SHP77 treated with DMSO at 0.1 percent for 48 hours (cell line): ENCODE measurements around the gene RERE.

Source experiments
- DNase-seq: peaks from one replicate; lab custom pipeline; 2025; lab: John Stamatoyannopoulos, UW

Gene RERE

DNA sequence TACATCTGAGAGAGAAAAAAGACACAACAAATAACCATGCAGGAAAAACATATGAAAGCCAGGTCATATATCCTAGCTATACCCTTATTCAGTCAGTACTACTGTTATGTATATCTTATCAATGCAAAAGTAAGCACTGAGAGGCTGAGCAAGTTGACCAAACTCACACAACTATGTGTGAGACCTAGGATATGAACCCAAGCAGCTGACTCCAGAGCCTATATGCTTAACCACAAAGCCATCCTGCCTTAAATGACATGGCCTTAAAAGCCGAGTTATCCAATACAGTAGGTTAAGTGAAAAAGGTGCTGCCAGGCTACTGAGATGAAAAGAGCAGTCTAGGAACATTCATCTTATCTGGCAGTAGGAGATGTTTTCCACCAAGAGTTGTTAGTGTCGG is 151.6 kb downstream of the RERE start:
- DNase-seq = no peak

DNA sequence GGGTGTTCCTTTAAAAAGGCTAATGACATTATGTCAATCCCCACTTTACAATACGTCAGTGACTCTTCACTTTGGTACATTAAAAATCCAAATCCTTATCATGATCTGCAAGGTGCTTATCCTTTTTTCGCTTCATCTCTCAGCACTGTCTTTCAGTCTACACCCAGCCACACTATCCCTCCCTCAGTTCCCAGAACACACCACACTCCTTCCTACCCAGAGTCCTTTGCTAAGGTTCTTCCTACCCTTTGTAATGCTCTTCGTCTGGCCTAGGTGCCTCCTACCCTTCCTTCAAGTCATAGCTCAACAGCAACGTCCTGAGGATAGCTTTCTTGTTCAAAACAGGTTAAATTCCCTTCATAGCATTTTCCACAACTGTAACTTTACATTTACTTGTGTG is 152.6 kb downstream of the RERE start:
- DNase-seq = no peak

DNA sequence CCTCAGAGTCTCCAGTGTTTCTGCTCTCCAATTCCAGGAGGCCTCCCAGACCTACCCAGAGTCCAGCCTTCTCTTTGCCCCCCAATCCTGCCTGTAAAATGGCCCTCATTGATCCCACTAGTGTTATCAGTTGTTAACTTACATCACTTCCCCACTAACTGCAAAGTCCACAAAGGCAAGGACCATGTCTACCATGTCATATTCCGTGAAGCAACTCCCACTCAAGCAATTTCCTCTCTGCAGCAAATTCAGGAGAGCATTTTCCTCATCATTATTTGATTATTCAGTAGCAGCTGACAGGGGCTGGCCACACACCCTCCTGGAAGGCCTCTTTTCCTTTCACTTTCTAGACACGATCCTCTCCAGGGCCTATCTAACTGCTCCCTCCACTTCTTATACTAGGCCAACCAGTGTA is 153.5 kb downstream of the RERE start:
- no peak for DNase-seq

DNA sequence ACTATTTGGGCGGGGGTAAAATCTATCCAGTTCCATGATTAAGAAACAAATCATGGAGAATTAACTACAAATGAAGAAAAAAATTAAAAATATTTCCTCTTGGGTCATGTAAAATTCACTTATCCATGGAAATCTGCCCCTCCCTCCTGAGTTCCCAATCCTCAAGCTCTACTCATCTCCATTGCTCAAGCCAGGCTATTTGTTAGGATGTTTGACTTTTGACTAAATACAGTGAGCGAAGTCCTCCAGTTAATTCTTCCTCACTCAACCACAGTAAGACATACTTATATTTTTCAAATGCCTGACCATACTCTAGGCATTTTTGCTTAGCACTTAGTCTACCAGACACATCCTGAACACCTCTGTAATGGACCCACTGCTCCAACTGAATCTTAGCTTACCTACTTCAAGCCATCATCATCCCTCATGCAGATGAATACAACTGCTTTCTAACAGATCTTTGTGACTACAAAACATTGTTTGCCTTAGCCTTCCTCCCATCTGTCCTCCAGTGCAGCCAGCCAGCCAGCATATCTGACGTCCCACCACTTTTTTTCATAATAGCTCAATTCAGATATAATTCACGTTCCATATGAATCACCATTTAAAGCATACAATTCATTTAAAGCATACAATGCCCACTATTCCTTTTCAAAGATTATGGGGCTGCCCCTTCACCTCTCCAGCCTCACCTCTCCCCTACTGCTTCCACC is 154.2 kb downstream of the RERE start:
- DNase-seq = no peak

DNA sequence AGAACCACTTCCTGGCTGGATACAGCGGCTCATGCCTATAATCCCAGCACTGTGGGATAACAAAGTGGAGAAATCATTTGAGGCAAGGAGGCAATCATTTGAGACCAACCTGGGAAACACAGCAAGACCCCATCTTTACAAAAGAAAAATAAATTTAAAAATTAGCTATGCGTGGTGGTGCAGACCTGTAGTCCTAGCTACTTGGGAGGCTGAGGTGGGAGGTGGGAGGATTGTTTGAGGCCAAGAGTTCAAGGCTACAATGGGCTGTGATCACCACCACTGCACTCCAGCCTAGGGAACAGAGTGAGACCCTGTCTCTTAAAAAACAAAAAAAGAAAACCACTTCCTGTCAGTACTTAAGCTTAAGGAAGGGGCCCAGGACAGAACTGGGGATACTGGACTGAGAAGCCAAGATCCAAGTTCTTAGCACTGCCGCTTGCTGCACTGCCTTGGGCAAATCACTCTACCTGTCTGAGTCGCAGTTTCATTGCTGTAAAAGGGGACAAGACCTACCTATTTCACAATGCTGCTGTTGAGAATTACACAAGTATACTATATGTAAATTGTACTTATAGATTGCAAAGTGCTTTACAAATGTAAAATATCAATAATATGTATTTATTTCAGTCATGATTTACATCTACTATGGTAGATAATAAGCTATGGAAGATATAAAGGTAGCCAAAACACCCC is 154.9 kb downstream of the RERE start:
- DNase-seq = no peak

DNA sequence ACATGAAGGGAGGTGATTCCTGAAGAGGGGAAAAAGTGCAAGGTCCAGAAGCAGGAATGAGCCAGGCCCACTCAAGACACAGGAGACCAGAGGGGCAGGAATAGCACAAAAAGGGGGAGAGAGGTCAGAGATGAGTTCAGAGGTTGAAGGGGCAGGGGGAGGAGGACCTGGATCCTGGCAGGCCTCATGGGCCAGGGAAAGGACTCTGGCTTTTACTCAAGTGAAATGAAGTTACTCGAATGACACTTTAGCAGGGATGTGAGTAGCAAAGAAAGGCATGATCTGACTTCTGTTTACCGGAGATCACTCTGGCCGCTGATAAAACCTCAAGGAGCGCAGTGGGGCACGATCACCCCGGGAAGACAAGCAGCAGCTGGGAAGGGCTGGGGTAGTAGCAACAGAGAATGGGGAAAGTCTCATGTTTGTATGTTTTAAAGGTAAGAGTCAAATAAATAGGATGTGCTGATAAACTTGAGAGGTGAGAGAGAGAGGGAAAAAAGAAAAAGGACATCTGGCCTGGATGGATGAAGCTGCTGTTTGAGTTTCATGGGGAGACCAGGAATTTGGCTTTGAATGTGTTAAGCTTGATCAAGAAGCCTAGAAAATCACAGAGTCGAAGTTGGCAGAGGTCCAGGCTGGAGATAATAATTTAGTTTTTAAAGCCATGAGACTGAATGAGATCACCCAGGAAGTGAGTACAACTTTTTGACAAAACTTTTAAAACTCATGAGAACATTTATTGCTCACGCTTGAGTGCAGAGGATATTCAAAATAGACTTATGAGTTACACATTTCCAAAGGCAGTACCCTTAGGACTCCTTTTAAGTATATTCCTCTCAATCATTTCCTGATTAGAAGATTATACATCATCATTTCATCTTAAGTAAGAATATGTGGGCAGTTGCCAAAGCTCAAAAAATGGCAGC is 156.0 kb downstream of the RERE start:
- no peak for DNase-seq

DNA sequence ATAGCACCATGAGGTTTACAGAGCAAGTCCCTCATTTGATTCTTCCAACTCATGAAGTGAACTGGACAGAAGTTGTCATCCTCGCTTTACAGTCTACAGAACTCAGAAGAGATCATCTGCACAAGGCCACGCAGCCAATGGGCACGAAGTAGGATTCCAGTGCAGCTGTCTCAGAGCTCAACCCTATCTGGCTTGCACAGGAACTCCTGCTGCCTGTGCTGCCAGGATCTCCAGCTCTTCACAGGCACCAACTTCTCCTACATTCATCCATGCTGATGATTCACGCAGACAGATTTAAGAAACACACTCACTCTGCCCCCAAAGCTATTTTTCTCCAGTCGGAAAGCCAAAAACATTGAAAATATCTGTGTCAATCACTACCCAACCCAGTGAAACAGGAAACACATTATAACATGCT is 157.0 kb downstream of the RERE start:
- DNase-seq = no peak

DNA sequence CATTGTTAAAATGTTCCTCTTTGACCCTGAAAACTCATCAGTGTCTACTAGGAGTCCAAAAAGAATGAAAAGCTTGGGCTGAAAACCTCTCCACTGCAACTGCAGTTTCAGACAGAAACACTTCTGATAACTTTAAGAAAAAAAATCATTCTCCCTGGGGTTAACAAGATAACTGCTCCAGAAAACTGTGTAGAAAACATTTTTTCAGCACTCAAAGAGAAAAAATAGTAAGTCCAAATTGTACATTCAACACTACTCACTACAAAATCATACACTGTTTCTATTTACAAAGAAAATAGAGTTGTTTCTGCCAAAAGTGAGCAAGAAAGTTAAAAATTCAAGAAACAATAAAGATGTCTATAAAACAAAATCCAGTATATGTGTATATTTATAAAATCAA is 157.8 kb downstream of the RERE start:
- no peak for DNase-seq

DNA sequence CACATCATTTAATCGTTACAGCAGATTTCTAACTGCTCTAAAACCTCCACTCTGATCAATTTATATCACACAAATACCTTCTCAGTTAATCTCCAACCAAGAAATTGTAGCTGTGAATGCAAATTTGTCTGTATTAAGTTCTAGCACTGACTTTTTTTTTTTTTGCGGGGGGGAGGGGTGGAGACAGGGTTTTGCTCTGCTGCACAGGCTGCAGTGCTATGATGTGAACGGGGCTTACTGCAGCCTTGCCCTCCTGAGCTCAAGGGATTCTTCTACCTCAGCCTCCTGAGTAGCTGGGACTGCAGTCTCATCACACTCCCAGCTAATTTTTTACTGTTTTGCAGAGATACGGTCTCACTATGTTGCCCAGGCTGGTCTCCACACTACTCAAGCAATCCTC is 163.6 kb downstream of the RERE start:
- DNase-seq = no peak

DNA sequence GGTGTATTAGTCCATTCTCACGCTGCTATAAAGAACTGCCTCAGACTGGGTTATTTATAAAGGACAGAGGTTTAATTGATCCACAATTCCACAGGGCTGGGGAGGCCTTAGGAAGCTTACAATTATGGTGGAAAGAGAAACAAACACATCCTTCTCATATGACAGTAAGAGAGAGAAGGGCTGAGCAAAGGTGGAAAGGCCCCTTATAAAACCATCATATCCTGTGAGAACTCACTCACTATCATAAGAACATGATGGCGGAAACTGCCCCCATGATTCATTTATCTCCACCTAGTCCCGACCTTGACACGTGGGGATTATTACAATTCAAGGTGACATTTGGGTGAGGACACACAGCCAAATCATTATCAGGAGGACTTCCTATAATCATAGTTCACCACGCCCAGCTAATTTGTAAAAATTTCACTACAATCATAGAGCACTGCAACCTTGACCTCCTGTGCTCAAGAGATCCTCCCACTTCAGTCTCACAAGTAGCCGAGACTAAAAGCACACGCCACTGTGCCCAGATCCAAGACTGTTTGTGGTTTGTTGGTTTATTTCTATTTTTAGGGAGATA is 164.9 kb downstream of the RERE start:
- no peak for DNase-seq

DNA sequence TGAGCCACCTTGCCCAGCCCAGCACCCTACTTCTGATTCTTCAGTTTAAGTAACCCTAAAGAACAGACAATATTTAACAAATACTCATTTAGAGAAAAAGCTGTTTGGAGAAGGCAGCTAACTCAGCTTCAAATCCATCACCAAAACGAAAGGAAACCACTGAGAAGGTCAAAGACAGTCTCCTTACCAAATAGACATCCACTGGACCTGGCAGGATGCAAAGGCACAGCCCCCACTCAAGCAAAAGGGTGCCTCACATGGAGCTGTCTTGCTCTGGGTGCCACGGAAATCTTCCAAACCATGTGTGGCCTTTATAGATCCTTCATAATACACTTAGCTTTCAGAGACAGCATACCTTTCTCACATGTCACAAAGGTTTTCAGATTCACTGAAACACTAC is 165.5 kb downstream of the RERE start:
- DNase-seq = no peak

DNA sequence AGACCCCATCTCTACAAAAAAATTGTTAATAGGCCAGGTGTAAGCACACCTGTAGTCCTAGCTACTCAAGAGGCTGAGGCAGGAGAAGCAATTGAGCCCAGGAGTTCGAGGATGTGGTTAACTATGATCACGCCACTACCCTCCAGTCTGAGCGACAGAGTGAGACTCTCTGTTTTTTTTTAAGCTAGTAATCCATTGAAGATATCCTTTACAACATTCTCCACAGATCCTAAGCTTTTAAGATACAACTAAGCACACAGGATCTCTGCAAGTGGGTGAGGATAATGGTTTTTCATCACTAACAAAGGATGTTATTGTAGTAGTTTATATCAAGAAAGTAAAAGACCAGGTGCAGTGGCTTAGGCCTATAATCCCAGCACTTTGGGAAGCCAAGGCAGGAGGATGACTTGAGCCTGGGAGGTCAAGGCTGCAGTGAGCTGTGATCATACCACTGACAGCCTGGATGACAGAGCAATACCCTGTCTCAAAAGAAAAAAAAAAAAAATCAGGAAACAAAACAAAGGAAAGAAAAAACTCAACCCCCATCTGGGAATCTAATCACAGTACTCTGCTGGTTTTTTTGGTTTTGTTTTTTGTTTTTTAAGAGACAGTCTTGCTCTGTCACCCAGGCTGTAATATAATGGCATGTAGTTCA is 166.1 kb downstream of the RERE start:
- DNase-seq = no peak

DNA sequence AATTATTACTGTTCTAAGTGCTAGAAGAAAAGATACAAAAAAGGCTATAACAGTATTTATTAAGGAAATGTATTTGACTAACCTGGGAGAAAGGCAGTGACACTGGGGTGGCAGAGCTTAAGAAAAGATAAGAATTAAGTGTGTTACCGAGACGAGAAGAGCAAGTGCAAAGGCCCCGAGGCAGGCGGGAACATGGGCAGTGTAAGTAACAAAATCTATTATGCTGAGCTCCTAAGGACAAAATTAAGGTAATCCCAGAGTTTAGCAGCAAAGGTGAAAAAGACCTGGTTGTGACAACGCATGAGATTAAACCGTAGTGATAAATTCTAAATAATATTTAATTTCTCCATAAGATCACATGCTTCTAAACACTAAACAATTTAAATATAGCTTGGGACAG is 167.6 kb downstream of the RERE start:
- no peak for DNase-seq

DNA sequence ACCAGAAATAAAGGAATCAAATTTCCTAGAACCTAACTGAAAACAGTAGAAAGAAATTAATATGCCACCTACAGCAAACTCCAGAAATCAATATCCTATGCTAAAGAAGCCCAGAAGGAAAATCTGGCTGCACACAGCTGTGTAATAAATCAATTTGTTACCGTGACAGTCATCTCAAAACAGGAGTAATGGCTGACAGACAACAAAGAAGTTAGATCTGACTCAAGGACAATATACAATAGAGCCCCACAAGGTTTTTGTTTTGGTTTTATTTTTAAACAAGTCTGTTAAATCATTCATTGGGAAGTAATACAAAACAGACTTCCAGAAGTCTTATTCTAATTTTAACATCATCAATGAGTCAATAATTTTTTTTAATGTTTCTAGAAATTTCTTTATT is 168.4 kb downstream of the RERE start:
- no peak for DNase-seq

DNA sequence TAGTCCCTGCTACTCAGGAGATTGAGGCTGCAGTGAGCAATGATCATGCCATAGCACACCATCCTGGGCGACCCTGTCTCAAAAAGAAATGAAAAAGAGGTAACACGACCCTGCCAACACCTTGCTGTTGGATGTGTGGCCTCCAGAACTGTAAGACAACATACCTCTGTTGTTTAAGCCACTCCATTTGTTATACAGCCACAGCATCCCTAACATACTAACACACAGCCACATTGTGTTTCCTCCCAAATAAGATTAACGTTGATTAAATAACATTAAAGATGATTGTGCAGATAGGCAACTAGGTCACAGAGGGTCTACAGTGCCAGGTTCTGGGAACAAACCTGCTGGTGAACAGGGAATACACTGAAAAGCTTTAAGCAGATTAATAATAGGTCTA is 170.4 kb downstream of the RERE start:
- DNase-seq = no peak

DNA sequence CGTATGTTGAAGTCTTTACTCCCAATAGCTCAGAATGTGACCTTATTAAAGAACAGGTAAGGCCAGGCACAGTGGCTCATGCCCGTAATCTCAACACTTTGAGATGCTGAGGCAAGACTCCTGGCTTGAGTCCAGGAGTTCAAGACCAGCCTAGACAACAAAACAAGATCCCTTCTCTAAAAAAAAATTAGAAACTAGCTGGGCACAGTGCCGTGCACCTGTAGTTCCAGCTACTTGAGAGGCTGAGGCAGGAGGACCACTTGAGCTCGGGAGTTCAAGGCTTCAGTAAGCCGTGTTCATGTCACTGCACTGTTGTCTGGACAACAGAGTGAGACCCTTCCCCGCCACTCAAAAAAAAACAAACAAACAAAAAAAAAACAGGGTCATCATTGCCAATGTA is 171.3 kb downstream of the RERE start:
- no peak for DNase-seq

DNA sequence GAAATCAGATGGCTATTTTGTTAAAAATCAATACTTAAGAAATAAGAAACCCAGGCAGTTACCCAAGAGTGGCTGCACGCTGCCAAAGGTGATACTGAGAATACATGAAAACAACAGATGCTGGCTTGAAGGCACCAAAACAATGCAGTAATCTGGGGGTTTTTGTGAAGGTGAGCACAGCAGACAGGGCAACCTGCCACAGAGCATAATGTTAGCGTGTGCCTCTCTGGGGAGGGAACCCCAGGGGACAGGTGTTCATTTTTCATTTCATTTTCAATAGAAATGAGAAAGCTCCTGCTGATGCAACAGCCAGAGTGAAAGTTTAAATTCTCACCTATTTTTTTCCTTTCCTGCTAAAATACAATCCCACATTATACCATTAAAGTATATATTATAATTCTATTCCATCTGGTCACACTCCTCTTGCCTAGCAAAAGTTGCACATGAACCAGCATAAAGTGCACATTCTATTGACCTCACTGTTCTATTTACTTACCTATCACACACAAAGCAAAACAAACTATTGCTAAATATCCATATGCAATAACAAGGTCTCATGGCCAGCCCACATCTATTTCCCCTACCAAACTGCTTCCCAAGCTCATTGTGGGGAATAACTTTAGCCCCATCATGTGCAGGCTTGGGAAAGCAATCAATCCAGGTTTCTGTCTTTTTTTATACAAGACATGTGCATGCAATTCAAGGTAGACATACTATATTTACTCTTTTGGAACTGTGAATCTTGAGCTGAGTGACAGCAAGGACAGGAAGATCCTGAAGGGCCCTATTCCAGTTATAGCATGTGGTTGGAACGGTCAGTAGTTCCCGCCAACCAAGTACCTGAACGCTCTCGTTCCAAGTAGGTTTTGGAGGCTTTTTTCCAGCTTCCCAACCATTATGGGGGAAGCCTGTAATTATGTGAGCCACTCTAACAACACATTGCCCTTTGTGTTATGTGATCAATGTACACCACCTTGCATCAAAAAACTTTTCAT is 173.6 kb downstream of the RERE start:
- no peak for DNase-seq

DNA sequence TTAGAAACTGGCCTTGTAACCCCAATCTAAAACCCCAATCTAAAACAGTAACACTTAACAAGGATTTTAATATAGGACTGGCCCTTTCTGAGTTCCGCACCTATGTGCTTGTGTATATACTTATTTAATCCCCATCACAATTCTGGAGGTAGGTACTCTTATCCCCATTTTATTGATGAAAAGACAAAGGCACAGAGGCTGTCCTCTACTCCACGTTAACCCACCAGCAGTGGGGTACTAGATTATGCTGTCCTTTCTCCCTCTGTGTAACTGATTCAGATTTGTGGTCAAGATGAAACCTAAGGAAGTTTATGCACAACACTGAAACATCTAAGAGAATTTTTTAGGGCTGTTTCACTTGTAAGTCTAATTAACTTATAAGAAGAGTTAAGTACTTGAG is 175.3 kb downstream of the RERE start:
- DNase-seq = no peak

DNA sequence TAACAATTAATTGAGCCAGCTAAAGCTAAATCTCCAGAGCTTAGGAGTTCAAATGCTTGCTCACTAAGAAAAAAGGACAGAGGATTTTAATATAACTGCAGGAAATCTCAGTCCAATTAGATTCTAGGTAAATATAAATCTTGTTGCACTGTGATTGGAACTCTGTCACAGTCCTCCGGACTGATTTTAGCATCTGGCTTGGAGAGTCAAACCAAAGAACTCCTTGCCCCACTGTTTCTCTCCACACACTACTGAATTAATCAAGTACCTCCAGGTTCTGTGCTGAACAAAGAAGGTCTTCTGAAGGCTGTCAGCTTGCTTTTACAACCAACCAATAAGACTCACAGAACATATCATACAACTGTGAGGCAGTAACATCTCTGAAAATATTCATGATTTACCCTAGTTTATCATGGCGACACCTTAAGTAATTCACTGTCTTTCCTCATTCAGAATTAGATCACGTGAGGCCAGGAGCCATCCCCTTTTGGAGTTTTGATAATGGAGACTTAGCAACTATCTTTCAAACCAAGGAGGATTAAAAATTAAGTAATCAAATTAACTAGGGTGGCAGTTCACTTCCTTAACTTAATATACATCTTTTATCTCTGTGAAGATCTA is 176.0 kb downstream of the RERE start:
- no peak for DNase-seq

DNA sequence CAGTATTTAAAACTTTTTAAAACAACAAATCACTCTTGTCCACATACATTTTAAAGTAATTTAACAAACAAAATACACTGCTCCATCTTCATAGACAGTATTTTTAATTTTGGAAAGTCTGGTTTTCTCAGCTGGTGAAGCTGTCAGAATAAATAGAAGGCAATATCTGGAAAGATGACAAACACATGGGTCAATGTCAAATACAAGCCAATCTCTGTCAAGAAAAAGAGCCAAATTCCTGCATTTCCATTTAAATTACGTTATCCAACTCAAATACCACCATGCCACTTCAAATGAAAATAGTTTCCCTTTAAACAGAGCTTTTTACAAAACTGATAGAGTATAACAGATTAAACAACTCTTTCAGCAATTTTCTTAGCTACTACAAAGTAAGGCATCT is 176.5 kb downstream of the RERE start:
- DNase-seq = no peak
